Natural killer cell (primary cell): ENCODE data around the gene IFT43. TPM values are rescaled to one million over a fixed set of nuclear protein-coding genes. Genes with fewer than 3 reads are reported as not detected.

Experiments
- ATAC-seq, 3 donors: fragments of 150-1000 bp in 2 of 3; fragments of 200-7000 bp in 1 of 3; cut with Tn5 transposase; 1 replicate in 1 of 3; 2 replicates in 2 of 3; pipeline ENCODE4 v1.10.0; 2021; ENCODE audit warnings: mild to moderate bottlenecking in 2 of 3, moderate library complexity in 2 of 3
- DNase-seq, 2 donors: peaks; one replicate each; pipeline versions ENCODE4 v3.0.0 to v3.0.0-alpha.2; 2013 to 2021; ENCODE audit warnings: mixed read lengths in 1 of 2
- H3K27ac ChIP-seq: one replicate; pipeline ENCODE4 v1.5.1; 2013; ENCODE audit warnings: mild to moderate bottlenecking, low read length
- H3K27me3 ChIP-seq: one replicate; pipeline ENCODE4 v1.6.1; 2013; ENCODE audit warnings: low read length; ENCODE audit not compliant: control insufficient read depth, insufficient read depth
- H3K36me3 ChIP-seq: one replicate; pipeline ENCODE4 v1.6.1; 2013; ENCODE audit warnings: low read length; ENCODE audit not compliant: control insufficient read depth, insufficient read depth
- H3K4me1 ChIP-seq: one replicate; pipeline ENCODE4 v1.6.1; 2013; ENCODE audit warnings: low read length; ENCODE audit not compliant: control insufficient read depth, insufficient read depth
- H3K4me3 ChIP-seq: one replicate; pipeline ENCODE4 v1.5.1; 2013; ENCODE audit warnings: low read length
- H3K9me3 ChIP-seq: one replicate; pipeline ENCODE4 v1.6.1; 2013; ENCODE audit warnings: low read length; ENCODE audit not compliant: control insufficient read depth, insufficient read depth
- H3K27ac Mint-ChIP-seq, 2 donors: one replicate each; pipeline ENCODE4 v1.8.0; 2022; ENCODE audit warnings: mild to moderate bottlenecking in 2 of 2, mixed read lengths in 2 of 2, moderate library complexity in 1 of 2
- H3K27me3 Mint-ChIP-seq, 2 donors: one replicate each; pipeline ENCODE4 v1.8.0; 2022; ENCODE audit warnings: low read depth in 2 of 2, mixed read lengths in 2 of 2
- H3K36me3 Mint-ChIP-seq: one replicate; pipeline ENCODE4 v1.8.0; 2022; ENCODE audit warnings: mixed read lengths
- H3K4me1 Mint-ChIP-seq, 2 donors: one replicate each; pipeline ENCODE4 v1.8.0; 2022; ENCODE audit warnings: mixed read lengths in 2 of 2
- H3K4me3 Mint-ChIP-seq: one replicate; pipeline ENCODE4 v1.8.0; 2022; ENCODE audit warnings: mild to moderate bottlenecking, moderate library complexity, mixed read lengths
- H3K9me3 Mint-ChIP-seq, 2 donors: one replicate each; pipeline ENCODE4 v1.8.0; 2022; ENCODE audit warnings: mixed read lengths in 2 of 2
- WGBS: methylation state at CpG from one replicate; pipeline ENCODE4 v1.1.7; 2013; ENCODE audit warnings: missing lambda C conversion rate; ENCODE audit not compliant: insufficient coverage; 5-methylcytosine and 5-hydroxymethylcytosine counted together
- intact Hi-C: fragments of 100-400 bp; cut with micrococcal nuclease; formaldehyde crosslinking; loops from one replicate; pipeline ENCODE4 v1.14.2; 2022
- total RNA-seq, 4 donors: library from RNA; stranded (reverse); fragments of 120-200 nt in 1 of 4; gene quantifications; one replicate each; pipeline versions ENCODE4 v1.2.3 to v1.2.4, GENCODE V29; 2013 to 2022
- TF ChIP-seq, protein P1 (sequence below): fragments of 200-600 bp; IDR thresholded peaks from one replicate; pipeline ENCODE4 v1.8.0; 2022; ENCODE audit warnings: antibody characterized with exemption

IFT43 gene
- total RNA-seq, 3 donors from 2014 or later (not counting 1 experiment from before 2014, with no cell fraction given), result 19.0 to 20.8 (median 20.7) TPM

DNA sequence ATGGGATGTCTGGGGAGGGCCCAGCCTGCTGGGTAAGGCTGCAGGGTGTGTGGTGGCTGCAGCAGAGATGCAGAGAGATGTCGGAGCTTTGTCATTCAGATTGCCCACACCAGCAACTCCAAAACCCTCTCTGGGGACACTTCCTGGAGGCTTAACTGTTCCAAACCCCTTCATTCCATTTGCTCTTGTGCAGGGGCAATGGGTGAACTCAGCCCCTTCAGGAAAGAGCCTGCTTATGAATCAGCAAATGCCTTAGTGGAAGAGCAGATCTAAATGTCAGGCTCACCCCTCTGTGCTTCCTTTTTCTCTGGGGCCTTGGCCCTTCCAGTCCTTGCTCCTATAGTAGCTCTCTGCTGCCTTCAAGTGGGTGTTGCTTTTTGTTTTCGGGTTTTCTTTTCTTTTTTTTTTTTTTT lies 129.5 kb downstream of the IFT43 start:
- Mint-ChIP-seq H3K4me1 (no peaks in the 10 kb centered on the region), H3K27me3 (peaks cover 9 to 28% of the 10 kb centered on the region in 2 donors), H3K36me3 (no peaks in the 10 kb centered on the region), H3K4me3 (no peak overlapping the region), H3K9me3 (no peaks in the 10 kb centered on the region), H3K27ac (no peak overlapping the region)
- Histone ChIP-seq H3K4me3 (no peak overlapping the region), H3K4me1 (no peaks in the 10 kb centered on the region), H3K27ac (no peak overlapping the region), H3K27me3 (no peaks in the 10 kb centered on the region), H3K36me3 (no peaks in the 10 kb centered on the region), H3K9me3 (no peaks in the 10 kb centered on the region)
- TF ChIP-seq, protein P1, sequence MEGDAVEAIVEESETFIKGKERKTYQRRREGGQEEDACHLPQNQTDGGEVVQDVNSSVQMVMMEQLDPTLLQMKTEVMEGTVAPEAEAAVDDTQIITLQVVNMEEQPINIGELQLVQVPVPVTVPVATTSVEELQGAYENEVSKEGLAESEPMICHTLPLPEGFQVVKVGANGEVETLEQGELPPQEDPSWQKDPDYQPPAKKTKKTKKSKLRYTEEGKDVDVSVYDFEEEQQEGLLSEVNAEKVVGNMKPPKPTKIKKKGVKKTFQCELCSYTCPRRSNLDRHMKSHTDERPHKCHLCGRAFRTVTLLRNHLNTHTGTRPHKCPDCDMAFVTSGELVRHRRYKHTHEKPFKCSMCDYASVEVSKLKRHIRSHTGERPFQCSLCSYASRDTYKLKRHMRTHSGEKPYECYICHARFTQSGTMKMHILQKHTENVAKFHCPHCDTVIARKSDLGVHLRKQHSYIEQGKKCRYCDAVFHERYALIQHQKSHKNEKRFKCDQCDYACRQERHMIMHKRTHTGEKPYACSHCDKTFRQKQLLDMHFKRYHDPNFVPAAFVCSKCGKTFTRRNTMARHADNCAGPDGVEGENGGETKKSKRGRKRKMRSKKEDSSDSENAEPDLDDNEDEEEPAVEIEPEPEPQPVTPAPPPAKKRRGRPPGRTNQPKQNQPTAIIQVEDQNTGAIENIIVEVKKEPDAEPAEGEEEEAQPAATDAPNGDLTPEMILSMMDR, result no peak
- ATAC-seq (no peak), DNase-seq (no peak)
- intact Hi-C loops, result no loop called here
- WGBS, result no CpG with 5 or more reads among the region's 2 CpGs

- Histone ChIP-seq H3K9me3 (no peaks in the 10 kb centered on the region), H3K4me3 (no peak overlapping the region), H3K27ac (no peak overlapping the region), H3K4me1 (no peaks in the 10 kb centered on the region), H3K36me3 (no peaks in the 10 kb centered on the region), H3K27me3 (no peaks in the 10 kb centered on the region)
- intact Hi-C loops, result no loop called here
- ATAC-seq (no peak), DNase-seq (no peak)
- peaks cover 6 to 36% of the 10 kb centered on the region in 2 donors for H3K27me3 Mint-ChIP-seq
- WGBS, result 73% methylated on average over 15 of the region's 16 CpGs
- H3K36me3 Mint-ChIP-seq, result no peaks in the 10 kb centered on the region
- no peak overlapping the region for H3K4me3 Mint-ChIP-seq
- no peaks in the 10 kb centered on the region for H3K9me3 Mint-ChIP-seq
- no peaks in the 10 kb centered on the region for H3K4me1 Mint-ChIP-seq
- TF ChIP-seq, protein P1, result no peak
- no peak overlapping the region for H3K27ac Mint-ChIP-seq
These were observed 132.4 kb downstream of the IFT43 start for GRCh38 chr14:76117789-76118484.

- 83% methylated on average over 4 of the region's 4 CpGs for WGBS
- TF ChIP-seq, protein P1, result no peak
- no peak for DNase-seq
These were observed 133.0 kb downstream of the IFT43 start for GRCh38 chr14:76118594-76118993.

More at GRCh38 chr14:76118594-76118993, 133.0 kb downstream of the IFT43 start:
- intact Hi-C loops, result no loop called here
- Histone ChIP-seq H3K36me3 (no peaks in the 10 kb centered on the region), H3K4me3 (no peak overlapping the region), H3K27me3 (no peaks in the 10 kb centered on the region), H3K4me1 (no peaks in the 10 kb centered on the region), H3K9me3 (no peaks in the 10 kb centered on the region), H3K27ac (no peak overlapping the region)
- Mint-ChIP-seq H3K36me3 (no peaks in the 10 kb centered on the region), H3K27ac (no peak overlapping the region), H3K27me3 (peaks cover 6 to 42% of the 10 kb centered on the region in 2 donors), H3K4me1 (no peaks in the 10 kb centered on the region), H3K4me3 (no peak overlapping the region), H3K9me3 (no peaks in the 10 kb centered on the region)
- ATAC-seq, result no peak
